ENCODE results near the gene KIAA0930.

Gene KIAA0930

GRCh38 chr22:45151503-45151902 lies 89.2 kb downstream of the KIAA0930 start:
- Histone ChIP-seq H3K9ac (ENCODE audit: low read length) (no peak overlapping the region), H3K4me2 (ENCODE audit: low read length) (no peak overlapping the region), H2AFZ (ENCODE audit: low read length) (no peak overlapping the region), H3K9me2 (ENCODE audit: low read depth, low read length) (no peaks in the 10 kb centered on the region), H4K20me1 (ENCODE audit: insufficient read depth, low read length) (no peaks in the 10 kb centered on the region), H3F3A (ENCODE audit: insufficient read depth, low read length) (no peaks in the 10 kb centered on the region), H3K27ac (ENCODE audit: low read depth, low read length, poor library complexity, severe bottlenecking) (no peak overlapping the region), H3K4me1 (ENCODE audit: insufficient read depth, low read length, severe bottlenecking) (no peaks in the 10 kb centered on the region), H3K79me2 (ENCODE audit: insufficient read depth, low read length) (no peaks in the 10 kb centered on the region), H3K4me3 (ENCODE audit: low read depth, low read length, poor library complexity, severe bottlenecking) (no peak overlapping the region), H3K36me3 (ENCODE audit: insufficient read depth, low read length) (peaks cover 21% of the 10 kb centered on the region), H3K27me3 (ENCODE audit: insufficient read depth, low read length) (no peaks in the 10 kb centered on the region), H3K9me3 (ENCODE audit: low read length) (no peaks in the 10 kb centered on the region)
- no peak for TF ChIP-seq EZH2 (IDR thresholded peaks at IDR 0.05; ENCODE audit: borderline replicate concordance, low read length)
- TF ChIP-seq, protein P1, sequence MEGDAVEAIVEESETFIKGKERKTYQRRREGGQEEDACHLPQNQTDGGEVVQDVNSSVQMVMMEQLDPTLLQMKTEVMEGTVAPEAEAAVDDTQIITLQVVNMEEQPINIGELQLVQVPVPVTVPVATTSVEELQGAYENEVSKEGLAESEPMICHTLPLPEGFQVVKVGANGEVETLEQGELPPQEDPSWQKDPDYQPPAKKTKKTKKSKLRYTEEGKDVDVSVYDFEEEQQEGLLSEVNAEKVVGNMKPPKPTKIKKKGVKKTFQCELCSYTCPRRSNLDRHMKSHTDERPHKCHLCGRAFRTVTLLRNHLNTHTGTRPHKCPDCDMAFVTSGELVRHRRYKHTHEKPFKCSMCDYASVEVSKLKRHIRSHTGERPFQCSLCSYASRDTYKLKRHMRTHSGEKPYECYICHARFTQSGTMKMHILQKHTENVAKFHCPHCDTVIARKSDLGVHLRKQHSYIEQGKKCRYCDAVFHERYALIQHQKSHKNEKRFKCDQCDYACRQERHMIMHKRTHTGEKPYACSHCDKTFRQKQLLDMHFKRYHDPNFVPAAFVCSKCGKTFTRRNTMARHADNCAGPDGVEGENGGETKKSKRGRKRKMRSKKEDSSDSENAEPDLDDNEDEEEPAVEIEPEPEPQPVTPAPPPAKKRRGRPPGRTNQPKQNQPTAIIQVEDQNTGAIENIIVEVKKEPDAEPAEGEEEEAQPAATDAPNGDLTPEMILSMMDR (IDR thresholded peaks at IDR 0.05; ENCODE audit: low read length), result no peak

GRCh38 chr22:45150139-45150538 lies 90.6 kb downstream of the KIAA0930 start:
- Histone ChIP-seq H3K27ac (ENCODE audit: low read depth, low read length, poor library complexity, severe bottlenecking) (no peak overlapping the region), H3F3A (ENCODE audit: insufficient read depth, low read length) (no peaks in the 10 kb centered on the region), H3K79me2 (ENCODE audit: insufficient read depth, low read length) (no peaks in the 10 kb centered on the region), H3K4me3 (ENCODE audit: low read depth, low read length, poor library complexity, severe bottlenecking) (no peak overlapping the region), H3K9ac (ENCODE audit: low read length) (no peak overlapping the region), H3K4me2 (ENCODE audit: low read length) (no peak overlapping the region), H3K9me3 (ENCODE audit: low read length) (no peaks in the 10 kb centered on the region), H3K27me3 (ENCODE audit: insufficient read depth, low read length) (no peaks in the 10 kb centered on the region), H4K20me1 (ENCODE audit: insufficient read depth, low read length) (no peaks in the 10 kb centered on the region), H3K9me2 (ENCODE audit: low read depth, low read length) (no peaks in the 10 kb centered on the region), H3K4me1 (ENCODE audit: insufficient read depth, low read length, severe bottlenecking) (no peaks in the 10 kb centered on the region), H2AFZ (ENCODE audit: low read length) (no peak overlapping the region), H3K36me3 (ENCODE audit: insufficient read depth, low read length) (peaks cover 21% of the 10 kb centered on the region)
- TF ChIP-seq EZH2 (IDR thresholded peaks at IDR 0.05; ENCODE audit: borderline replicate concordance, low read length), result no peak
- TF ChIP-seq, protein P1 (IDR thresholded peaks at IDR 0.05; ENCODE audit: low read length), result no peak

DNA sequence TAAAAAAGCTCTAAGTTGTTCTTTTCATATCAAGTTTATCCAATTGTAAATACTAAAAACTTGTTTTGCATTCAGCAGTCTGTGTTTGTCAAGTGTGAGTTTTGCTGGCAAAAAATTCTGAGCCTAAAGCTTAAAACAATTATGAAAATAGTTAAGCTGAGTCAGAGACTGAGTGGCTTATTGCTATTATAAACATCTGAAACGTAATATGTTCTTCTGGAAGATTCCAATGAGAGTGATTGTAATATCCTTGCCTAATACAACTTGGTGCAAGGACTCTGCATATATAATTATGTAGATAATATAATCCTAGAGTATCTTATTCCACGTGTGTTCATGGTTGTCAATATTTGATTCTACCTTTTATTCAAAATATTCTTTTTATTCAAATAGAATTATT lies 91.0 kb downstream of the KIAA0930 start:
- Histone ChIP-seq H2AFZ (ENCODE audit: low read length) (no peak overlapping the region), H3K36me3 (ENCODE audit: insufficient read depth, low read length) (peaks cover 21% of the 10 kb centered on the region), H3K27ac (ENCODE audit: low read depth, low read length, poor library complexity, severe bottlenecking) (no peak overlapping the region), H3K79me2 (ENCODE audit: insufficient read depth, low read length) (no peaks in the 10 kb centered on the region), H3K4me1 (ENCODE audit: insufficient read depth, low read length, severe bottlenecking) (no peaks in the 10 kb centered on the region), H3K27me3 (ENCODE audit: insufficient read depth, low read length) (no peaks in the 10 kb centered on the region), H3K9me2 (ENCODE audit: low read depth, low read length) (no peaks in the 10 kb centered on the region), H4K20me1 (ENCODE audit: insufficient read depth, low read length) (no peaks in the 10 kb centered on the region), H3K4me3 (ENCODE audit: low read depth, low read length, poor library complexity, severe bottlenecking) (no peak overlapping the region), H3K9ac (ENCODE audit: low read length) (no peak overlapping the region), H3K4me2 (ENCODE audit: low read length) (no peak overlapping the region), H3F3A (ENCODE audit: insufficient read depth, low read length) (no peaks in the 10 kb centered on the region), H3K9me3 (ENCODE audit: low read length) (no peaks in the 10 kb centered on the region)
- no peak for TF ChIP-seq EZH2 (IDR thresholded peaks at IDR 0.05; ENCODE audit: borderline replicate concordance, low read length)
- TF ChIP-seq, protein P1 (IDR thresholded peaks at IDR 0.05; ENCODE audit: low read length), result no peak
